ENCODE data around the gene CLEC2D. TPM values are rescaled to one million over a fixed set of nuclear protein-coding genes. Genes with fewer than 3 reads are reported as not detected.

The CLEC2D gene
- total and polyA plus RNA-seq, 5 donors from 2014 or later, result 219 to 312 (median 230) TPM

- DNase-seq, result peak in 2 of 3 donors; percentile 64 to 89
- Mint-ChIP-seq H3K4me1 (peaks cover 21 to 58% (median 41%) of the 10 kb centered on the region in 4 donors), H3K9me3 (peaks cover 0 to 2% (median 0%) of the 10 kb centered on the region in 7 donors), H3K36me3 (no peaks in the 10 kb centered on the region), H3K27me3 (peaks cover 14% of the 10 kb centered on the region), H3K27ac (peak overlapping the region; percentile 98 to 100 (median 99)), H3K4me3 (peak overlapping the region; percentile 71 to 95 (median 85))
- Histone ChIP-seq H3K27ac (ENCODE audit: insufficient read depth, low read length, poor library complexity, severe bottlenecking) (peak overlapping the region; percentile 84), H3K4me3 (ENCODE audit: low read depth, low read length) (peak overlapping the region; percentile 69), H3K27me3 (ENCODE audit: control insufficient read depth, insufficient read depth, low read length) (no peaks in the 10 kb centered on the region), H3K4me1 (ENCODE audit: control insufficient read depth, insufficient read depth, low read length, poor library complexity, severe bottlenecking) (peaks cover 38% of the 10 kb centered on the region), H3K36me3 (ENCODE audit: control insufficient read depth, insufficient read depth, low read length) (no peaks in the 10 kb centered on the region), H3K9me3 (ENCODE audit: control insufficient read depth in 2 of 2, low read length in 2 of 2) (no peaks in the 10 kb centered on the region)
- peak; percentile 76 to 78 for ATAC-seq (ENCODE audit: low read depth in 2 of 2)
Measured at GRCh38 chr12:9742661-9743060, 73.1 kb downstream of the CLEC2D start.

GRCh38 chr12:9745199-9745598, 75.7 kb downstream of the CLEC2D start:
- peaks cover 16% of the 10 kb centered on the region for H3K27me3 Mint-ChIP-seq
- H3K4me3 Mint-ChIP-seq, result no peak overlapping the region
- H3K36me3 Mint-ChIP-seq, result no peaks in the 10 kb centered on the region
- no peaks in the 10 kb centered on the region for H3K9me3 ChIP-seq (ENCODE audit: control insufficient read depth in 2 of 2, low read length in 2 of 2)
- peak overlapping the region in 1 of 3 donors; percentile 36 for H3K27ac Mint-ChIP-seq
- ATAC-seq (ENCODE audit: low read depth in 2 of 2), result no peak
- no peak overlapping the region for H3K4me3 ChIP-seq (ENCODE audit: low read depth, low read length)
- no peak for DNase-seq
- peaks cover 19 to 40% (median 32%) of the 10 kb centered on the region in 4 donors for H3K4me1 Mint-ChIP-seq
- H3K36me3 ChIP-seq (ENCODE audit: control insufficient read depth, insufficient read depth, low read length), result no peaks in the 10 kb centered on the region
- H3K9me3 Mint-ChIP-seq, result peaks cover 0 to 2% (median 0%) of the 10 kb centered on the region in 7 donors
- H3K27ac ChIP-seq (ENCODE audit: insufficient read depth, low read length, poor library complexity, severe bottlenecking), result no peak overlapping the region
- H3K27me3 ChIP-seq (ENCODE audit: control insufficient read depth, insufficient read depth, low read length), result no peaks in the 10 kb centered on the region
- peaks cover 24% of the 10 kb centered on the region for H3K4me1 ChIP-seq (ENCODE audit: control insufficient read depth, insufficient read depth, low read length, poor library complexity, severe bottlenecking)

Other genes with a start within 250 kb of the CLEC2D start
- gene KLRB1, start 61.8 kb upstream of the CLEC2D start, total RNA-seq, result 17.6 TPM
- gene KLRB1, start 61.8 kb upstream of the CLEC2D start, polyA plus RNA-seq, result 10 to 100 TPM; 14.4 to 30.5 (median 24.3) TPM
- gene CLECL1, start 63.4 kb downstream of the CLEC2D start, total RNA-seq, result 0.84 TPM
- not detected for gene CLECL1, start 63.4 kb downstream of the CLEC2D start, polyA plus RNA-seq
- 1,130 TPM for gene CD69, start 91.2 kb downstream of the CLEC2D start, total RNA-seq
- gene CD69, start 91.2 kb downstream of the CLEC2D start, polyA plus RNA-seq, result 100 to 1,000 TPM; 189 to 259 (median 222) TPM
- gene KLRF1, start 157.8 kb downstream of the CLEC2D start, total RNA-seq, result not detected
- gene KLRF1, start 157.8 kb downstream of the CLEC2D start, polyA plus RNA-seq, result under 1 TPM; 0.49 to 0.78 (median 0.71) TPM
- 90.8 TPM for gene CLEC2B, start 199.6 kb downstream of the CLEC2D start, total RNA-seq
- 10 to 100 TPM; 32.8 to 55.3 (median 45.7) TPM for gene CLEC2B, start 199.6 kb downstream of the CLEC2D start, polyA plus RNA-seq
- gene KLRF2, start 211.8 kb downstream of the CLEC2D start, total RNA-seq, result not detected
- gene KLRF2, start 211.8 kb downstream of the CLEC2D start, polyA plus RNA-seq, result not detected

All from CD4-positive, CD25-positive, alpha-beta regulatory T cell (primary cell).